Measurements from ENCODE around the gene GMPR.
A peak's percentile ranks its signal among the peaks of the same experiment; 100 is the strongest.

GMPR gene

GRCh38 chr6:16272201-16272600, 33.8 kb downstream of the GMPR start:
- DNase-seq (ENCODE audit: low read depth): no peak

- DNase-seq (ENCODE audit: low read depth): peak; percentile 33
Observed at GRCh38 chr6:16273256-16273655, 34.9 kb downstream of the GMPR start.

- no peak for DNase-seq (ENCODE audit: low read depth)
Observed at GRCh38 chr6:16274483-16274882, 36.1 kb downstream of the GMPR start.

GRCh38 chr6:16274885-16275589, 36.6 kb downstream of the GMPR start:
- DNase-seq (ENCODE audit: low read depth): no peak

- DNase-seq (ENCODE audit: low read depth): peak; percentile 86
Observed at GRCh38 chr6:16277101-16277981, 39.0 kb downstream of the GMPR start.

- peak; percentile 14 for DNase-seq (ENCODE audit: low read depth)
Observed at GRCh38 chr6:16278048-16278724, 39.8 kb downstream of the GMPR start.

GRCh38 chr6:16278750-16279149, 40.4 kb downstream of the GMPR start:
- no peak for DNase-seq (ENCODE audit: low read depth)

- no peak for DNase-seq (ENCODE audit: low read depth)
Observed at GRCh38 chr6:16279243-16279642, 40.9 kb downstream of the GMPR start.

GRCh38 chr6:16282370-16282769, 44.0 kb downstream of the GMPR start:
- no peak for DNase-seq (ENCODE audit: low read depth)

GRCh38 chr6:16284472-16284871, 46.1 kb downstream of the GMPR start:
- no peak for DNase-seq (ENCODE audit: low read depth)

- no peak for DNase-seq (ENCODE audit: low read depth)
Observed at GRCh38 chr6:16285467-16286150, 47.2 kb downstream of the GMPR start.

- peak; percentile 40 for DNase-seq (ENCODE audit: low read depth)
Observed at GRCh38 chr6:16286151-16286522, 47.8 kb downstream of the GMPR start.

- DNase-seq (ENCODE audit: low read depth): no peak
Observed at GRCh38 chr6:16288163-16288562, 49.8 kb downstream of the GMPR start.

- no peak for DNase-seq (ENCODE audit: low read depth)
Observed at GRCh38 chr6:16291739-16292138, 53.4 kb downstream of the GMPR start.

GRCh38 chr6:16292432-16292831, 54.0 kb downstream of the GMPR start:
- no peak for DNase-seq (ENCODE audit: low read depth)

GRCh38 chr6:16292942-16293341, 54.6 kb downstream of the GMPR start:
- DNase-seq (ENCODE audit: low read depth): peak; percentile 44

- DNase-seq (ENCODE audit: low read depth): no peak
Observed at GRCh38 chr6:16294371-16294770, 56.0 kb downstream of the GMPR start.

- no peak for DNase-seq (ENCODE audit: low read depth)
Observed at GRCh38 chr6:16295060-16295459, 56.7 kb downstream of the GMPR start.

- DNase-seq (ENCODE audit: low read depth): no peak
Observed at GRCh38 chr6:16295471-16295870, 57.1 kb downstream of the GMPR start.

GRCh38 chr6:16296061-16296670, 57.8 kb downstream of the GMPR start:
- DNase-seq (ENCODE audit: low read depth): no peak

GRCh38 chr6:16299861-16300260, 61.5 kb downstream of the GMPR start:
- no peak for DNase-seq (ENCODE audit: low read depth)

GRCh38 chr6:16301511-16301910, 63.1 kb downstream of the GMPR start:
- DNase-seq (ENCODE audit: low read depth): no peak

Measured in amniotic epithelial cell (primary cell).